Smooth muscle cell (in vitro differentiated cells): ENCODE measurements around the gene DNER. TPM values are rescaled to one million over a fixed set of nuclear protein-coding genes. Genes with fewer than 3 reads are reported as not detected.

ENCODE experiments used
- DNase-seq: peaks from one replicate; lab custom pipeline; 2025; ENCODE audit not compliant: unreplicated experiment; lab: John Stamatoyannopoulos, UW
- H2AFZ ChIP-seq: fragments of 200-600 bp; sonication (generic); 2 replicates; pipeline ENCODE4 v1.6.0; 2016; ENCODE audit warnings: antibody characterized with exemption, low read depth, mild to moderate bottlenecking
- H3F3A ChIP-seq: fragments of 200-600 bp; sonication (generic); 2 replicates; pipeline ENCODE4 v1.6.0; 2017; ENCODE audit warnings: antibody characterized with exemption, low read depth
- H3K27ac ChIP-seq: fragments of 200-600 bp; sonication (generic); 2 replicates; pipeline ENCODE4 v1.5.1; 2016; ENCODE audit warnings: low read depth, mild to moderate bottlenecking
- H3K27me3 ChIP-seq: fragments of 200-600 bp; sonication (generic); 2 replicates; pipeline ENCODE4 v1.6.1; 2016; ENCODE audit warnings: low read depth, mild to moderate bottlenecking
- H3K36me3 ChIP-seq: fragments of 200-600 bp; sonication (generic); 2 replicates; pipeline ENCODE4 v1.5.1; 2016; ENCODE audit warnings: low read depth
- H3K4me1 ChIP-seq: fragments of 200-600 bp; sonication (generic); 2 replicates; pipeline ENCODE4 v1.5.1; 2016; ENCODE audit warnings: low read depth
- H3K4me2 ChIP-seq: fragments of 200-600 bp; sonication (generic); 2 replicates; pipeline ENCODE4 v1.6.0; 2016; ENCODE audit warnings: mild to moderate bottlenecking
- H3K4me3 ChIP-seq: fragments of 200-600 bp; sonication (generic); 2 replicates; pipeline ENCODE4 v1.5.1; 2016; ENCODE audit warnings: mild to moderate bottlenecking
- H3K79me2 ChIP-seq: fragments of 200-600 bp; sonication (generic); 2 replicates; pipeline ENCODE4 v1.6.0; 2016; ENCODE audit warnings: low read depth, mild to moderate bottlenecking
- H3K9ac ChIP-seq: fragments of 200-600 bp; sonication (generic); 2 replicates; pipeline ENCODE4 v1.6.0; 2016; ENCODE audit warnings: low read depth
- H3K9me3 ChIP-seq: fragments of 200-600 bp; sonication (generic); replicated peaks from 2 replicates; pipeline ENCODE4 v1.5.1; 2016; ENCODE audit warnings: low read depth
- H4K20me1 ChIP-seq: fragments of 200-600 bp; sonication (generic); 2 replicates; pipeline ENCODE4 v1.6.0; 2016; ENCODE audit warnings: low read depth
- WGBS: methylation state at CpG from one replicate; pipeline ENCODE4 v1.1.7; 2016; ENCODE audit warnings: low lambda C conversion rate; 5-methylcytosine and 5-hydroxymethylcytosine counted together
- polyA plus RNA-seq: library from polyadenylated mRNA; unstranded; fragments of >200 nt; fragmentation: Nextera tagmentation; extraction: Ambion mirVana; gene quantifications from 2 replicates; pipeline ENCODE4 v1.2.1, GENCODE V29; 2016
- total RNA-seq: library from RNA; depleted of rRNA; stranded (reverse); fragments of >200 nt; gene quantifications from 2 replicates; pipeline ENCODE4 v1.2.3, GENCODE V29; 2014
- TF ChIP-seq, protein P1 (sequence below): fragments of 200-600 bp; sonication (generic); IDR thresholded peaks from 2 replicates; pipeline ENCODE4 v1.5.1; 2017; ENCODE audit warnings: borderline replicate concordance, mild to moderate bottlenecking, antibody characterized with exemption; ENCODE audit not compliant: insufficient read depth, poor library complexity, severe bottlenecking

The DNER gene
- total and polyA plus RNA-seq, 2 experiments from 2014 or later: 0.31 to 0.61 TPM

DNA sequence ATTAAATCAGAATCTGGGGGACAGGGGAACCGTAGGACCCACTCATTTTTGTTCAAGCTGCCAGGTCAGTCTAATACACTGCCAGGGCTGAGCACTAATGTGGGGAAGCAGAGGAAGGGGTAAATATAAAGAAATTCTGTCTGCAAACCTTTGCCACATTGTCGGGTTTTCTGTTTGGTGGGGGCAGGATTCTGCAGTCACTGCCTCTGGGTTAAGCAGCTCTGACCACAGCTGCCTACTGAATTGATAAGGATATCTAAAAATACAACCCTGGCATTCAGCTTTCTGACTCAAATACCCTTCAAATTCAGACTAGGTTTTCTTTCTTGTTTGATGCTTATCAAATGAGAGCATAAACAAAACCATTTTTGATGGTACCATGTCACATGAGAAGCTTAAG is 6.0 kb downstream of the DNER start:
- Histone ChIP-seq H3K9ac (no peak overlapping the region), H2AFZ (no peak overlapping the region), H3K9me3 (no peaks in the 10 kb centered on the region), H4K20me1 (no peaks in the 10 kb centered on the region), H3K27ac (no peak overlapping the region), H3K27me3 (peaks cover 69% of the 10 kb centered on the region), H3K79me2 (no peaks in the 10 kb centered on the region), H3F3A (no peaks in the 10 kb centered on the region), H3K4me1 (peaks cover 3% of the 10 kb centered on the region), H3K4me3 (no peak overlapping the region), H3K4me2 (no peak overlapping the region), H3K36me3 (no peaks in the 10 kb centered on the region)
- 57% methylated on average over 2 of the region's 2 CpGs for WGBS
- no peak for DNase-seq
- TF ChIP-seq, protein P1, sequence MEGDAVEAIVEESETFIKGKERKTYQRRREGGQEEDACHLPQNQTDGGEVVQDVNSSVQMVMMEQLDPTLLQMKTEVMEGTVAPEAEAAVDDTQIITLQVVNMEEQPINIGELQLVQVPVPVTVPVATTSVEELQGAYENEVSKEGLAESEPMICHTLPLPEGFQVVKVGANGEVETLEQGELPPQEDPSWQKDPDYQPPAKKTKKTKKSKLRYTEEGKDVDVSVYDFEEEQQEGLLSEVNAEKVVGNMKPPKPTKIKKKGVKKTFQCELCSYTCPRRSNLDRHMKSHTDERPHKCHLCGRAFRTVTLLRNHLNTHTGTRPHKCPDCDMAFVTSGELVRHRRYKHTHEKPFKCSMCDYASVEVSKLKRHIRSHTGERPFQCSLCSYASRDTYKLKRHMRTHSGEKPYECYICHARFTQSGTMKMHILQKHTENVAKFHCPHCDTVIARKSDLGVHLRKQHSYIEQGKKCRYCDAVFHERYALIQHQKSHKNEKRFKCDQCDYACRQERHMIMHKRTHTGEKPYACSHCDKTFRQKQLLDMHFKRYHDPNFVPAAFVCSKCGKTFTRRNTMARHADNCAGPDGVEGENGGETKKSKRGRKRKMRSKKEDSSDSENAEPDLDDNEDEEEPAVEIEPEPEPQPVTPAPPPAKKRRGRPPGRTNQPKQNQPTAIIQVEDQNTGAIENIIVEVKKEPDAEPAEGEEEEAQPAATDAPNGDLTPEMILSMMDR: no peak

DNA sequence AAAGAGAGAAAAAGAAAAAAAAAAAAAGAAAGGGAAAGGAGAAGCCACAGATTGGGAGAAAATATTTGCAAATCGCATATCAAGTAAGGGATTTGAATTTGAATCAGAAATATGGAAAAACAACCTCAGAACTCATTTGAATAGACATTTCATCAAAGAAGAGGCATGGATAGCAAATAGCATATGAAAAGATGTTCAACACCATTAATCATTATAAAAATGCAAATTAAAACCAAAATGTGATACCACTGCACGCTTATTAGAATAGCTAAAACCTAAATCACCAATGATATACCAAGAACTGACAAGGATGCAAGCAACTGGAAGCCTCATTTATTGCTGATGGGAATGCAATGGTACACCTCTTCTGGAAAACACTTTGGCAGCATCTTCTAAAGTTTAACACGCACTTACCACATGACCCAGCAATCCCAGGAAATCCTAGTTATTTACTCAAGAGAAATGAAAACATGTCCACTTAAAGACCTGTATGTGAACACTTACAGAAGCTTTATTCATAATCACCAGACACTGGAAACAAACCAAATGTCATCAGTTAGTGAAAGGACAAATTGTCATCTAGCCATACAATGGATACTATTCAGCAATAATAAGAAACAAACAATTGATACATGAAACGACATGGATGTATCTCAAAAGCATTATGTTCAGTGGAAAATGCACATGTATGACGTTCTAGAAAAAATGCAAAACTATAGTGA is 10.3 kb downstream of the DNER start:
- Histone ChIP-seq H3F3A (no peaks in the 10 kb centered on the region), H3K9me3 (no peaks in the 10 kb centered on the region), H3K4me3 (no peak overlapping the region), H4K20me1 (no peaks in the 10 kb centered on the region), H3K27ac (no peak overlapping the region), H3K9ac (no peak overlapping the region), H2AFZ (no peak overlapping the region), H3K4me1 (no peaks in the 10 kb centered on the region), H3K27me3 (peaks cover 27% of the 10 kb centered on the region), H3K4me2 (no peak overlapping the region), H3K79me2 (no peaks in the 10 kb centered on the region), H3K36me3 (no peaks in the 10 kb centered on the region)
- no peak for DNase-seq
- TF ChIP-seq, protein P1: no peak
- WGBS: 87% methylated on average over 5 of the region's 5 CpGs

DNA sequence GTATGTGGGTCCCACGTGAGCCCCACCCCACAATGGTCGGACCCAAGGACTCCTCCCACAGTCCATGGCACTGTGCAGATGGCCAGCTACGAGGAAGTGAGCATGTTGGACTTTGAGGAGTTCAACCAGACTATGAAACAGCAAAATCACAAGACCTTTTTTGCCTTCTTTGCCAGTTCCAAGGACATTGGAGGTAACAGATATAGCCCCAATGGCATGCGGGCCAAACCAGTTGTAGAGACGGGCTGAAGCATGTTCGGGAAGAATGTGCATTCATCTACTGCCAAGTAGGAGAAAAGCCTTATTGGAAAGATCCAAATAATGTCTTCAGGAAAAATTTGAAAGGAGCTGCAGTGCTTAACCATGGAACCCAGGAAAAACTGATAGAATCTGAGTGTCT is 12.6 kb downstream of the DNER start:
- H3K27me3 ChIP-seq: peaks cover 9% of the 10 kb centered on the region
- no peak overlapping the region for H3K27ac ChIP-seq
- no peaks in the 10 kb centered on the region for H4K20me1 ChIP-seq
- DNase-seq: no peak
- no peaks in the 10 kb centered on the region for H3K4me1 ChIP-seq
- no peaks in the 10 kb centered on the region for H3K36me3 ChIP-seq
- WGBS: 87% methylated on average over 6 of the region's 6 CpGs
- H3K9ac ChIP-seq: no peak overlapping the region
- no peak overlapping the region for H3K4me3 ChIP-seq
- H3K79me2 ChIP-seq: no peaks in the 10 kb centered on the region
- no peak overlapping the region for H2AFZ ChIP-seq
- TF ChIP-seq, protein P1: no peak
- no peaks in the 10 kb centered on the region for H3F3A ChIP-seq
- H3K4me2 ChIP-seq: no peak overlapping the region
- no peaks in the 10 kb centered on the region for H3K9me3 ChIP-seq

DNA sequence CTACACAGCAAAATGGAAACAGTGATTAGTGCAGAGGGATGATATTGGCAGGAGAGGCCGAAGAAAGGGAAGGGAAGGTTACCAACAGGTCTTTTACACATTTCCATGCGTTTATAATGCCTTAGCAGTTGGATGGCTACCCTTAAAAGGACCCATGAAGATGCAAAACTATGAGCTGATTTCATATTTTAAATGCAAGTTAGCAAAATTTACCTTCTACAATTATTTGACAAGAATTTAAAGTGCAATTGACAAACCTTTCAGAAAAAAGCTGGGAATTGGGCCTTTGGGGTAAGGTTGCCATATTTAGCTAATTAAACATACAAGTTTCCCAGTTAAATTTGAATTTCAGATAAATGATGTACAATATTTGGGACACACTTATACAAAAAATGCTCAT is 13.3 kb downstream of the DNER start:
- H3K4me1 ChIP-seq: no peaks in the 10 kb centered on the region
- H3K4me2 ChIP-seq: no peak overlapping the region
- TF ChIP-seq, protein P1: no peak
- H3K4me3 ChIP-seq: no peak overlapping the region
- DNase-seq: no peak
- H3K79me2 ChIP-seq: no peaks in the 10 kb centered on the region
- no peak overlapping the region for H3K9ac ChIP-seq
- H3K27me3 ChIP-seq: peaks cover 9% of the 10 kb centered on the region
- H4K20me1 ChIP-seq: no peaks in the 10 kb centered on the region
- no peaks in the 10 kb centered on the region for H3F3A ChIP-seq
- no peaks in the 10 kb centered on the region for H3K36me3 ChIP-seq
- H3K9me3 ChIP-seq: no peaks in the 10 kb centered on the region
- H3K27ac ChIP-seq: no peak overlapping the region
- H2AFZ ChIP-seq: no peak overlapping the region
- 88% methylated on average over 2 of the region's 2 CpGs for WGBS
